C4-2B (cell line): ENCODE data around the gene TAS2R50.
"Not testable (repeated sequence)": the region's sequence is repeated elsewhere in the genome, so short reads cannot be mapped to it uniquely, and the experiment has no call there.

Source experiments
- H3K27ac ChIP-seq: fragments of 450-650 bp; 2 replicates; pipeline ENCODE4 v1.5.1; 2017
- ZFX ChIP-seq: fragments of 450-650 bp; IDR thresholded peaks from 2 replicates; pipeline ENCODE4 v1.6.1; 2017
- TF ChIP-seq, protein P1 (sequence below): fragments of 450-650 bp; conservative IDR thresholded peaks from 2 replicates; pipeline ENCODE4 v1.5.1; 2017; ENCODE audit warnings: mild to moderate bottlenecking

Gene TAS2R50, protein sequence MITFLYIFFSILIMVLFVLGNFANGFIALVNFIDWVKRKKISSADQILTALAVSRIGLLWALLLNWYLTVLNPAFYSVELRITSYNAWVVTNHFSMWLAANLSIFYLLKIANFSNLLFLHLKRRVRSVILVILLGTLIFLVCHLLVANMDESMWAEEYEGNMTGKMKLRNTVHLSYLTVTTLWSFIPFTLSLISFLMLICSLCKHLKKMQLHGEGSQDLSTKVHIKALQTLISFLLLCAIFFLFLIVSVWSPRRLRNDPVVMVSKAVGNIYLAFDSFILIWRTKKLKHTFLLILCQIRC

DNA sequence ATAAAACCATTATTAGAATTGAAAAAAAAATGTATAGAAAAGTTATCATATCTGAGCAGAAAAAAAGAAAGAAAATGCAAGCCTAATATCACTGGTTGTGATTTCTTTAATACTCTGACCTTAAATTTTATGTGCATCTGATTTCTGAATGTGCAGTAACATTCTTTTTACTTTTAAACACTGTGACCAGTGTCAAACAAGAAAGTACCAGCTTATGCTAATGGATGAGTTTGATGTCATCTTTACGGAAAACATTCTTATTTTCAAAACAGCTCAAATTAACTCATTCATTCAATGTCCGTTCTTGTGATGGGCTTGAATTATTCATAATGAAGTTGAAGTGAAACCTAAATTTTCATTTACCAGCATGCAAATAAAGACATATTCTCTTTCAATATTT, at the start of gene TAS2R50:
TSS of gene TAS2R50 (minus strand) at position 101 of the 400 bp plus-strand sequence. CDS start at position 49, 52 bp downstream.
- TF ChIP-seq, protein P1, sequence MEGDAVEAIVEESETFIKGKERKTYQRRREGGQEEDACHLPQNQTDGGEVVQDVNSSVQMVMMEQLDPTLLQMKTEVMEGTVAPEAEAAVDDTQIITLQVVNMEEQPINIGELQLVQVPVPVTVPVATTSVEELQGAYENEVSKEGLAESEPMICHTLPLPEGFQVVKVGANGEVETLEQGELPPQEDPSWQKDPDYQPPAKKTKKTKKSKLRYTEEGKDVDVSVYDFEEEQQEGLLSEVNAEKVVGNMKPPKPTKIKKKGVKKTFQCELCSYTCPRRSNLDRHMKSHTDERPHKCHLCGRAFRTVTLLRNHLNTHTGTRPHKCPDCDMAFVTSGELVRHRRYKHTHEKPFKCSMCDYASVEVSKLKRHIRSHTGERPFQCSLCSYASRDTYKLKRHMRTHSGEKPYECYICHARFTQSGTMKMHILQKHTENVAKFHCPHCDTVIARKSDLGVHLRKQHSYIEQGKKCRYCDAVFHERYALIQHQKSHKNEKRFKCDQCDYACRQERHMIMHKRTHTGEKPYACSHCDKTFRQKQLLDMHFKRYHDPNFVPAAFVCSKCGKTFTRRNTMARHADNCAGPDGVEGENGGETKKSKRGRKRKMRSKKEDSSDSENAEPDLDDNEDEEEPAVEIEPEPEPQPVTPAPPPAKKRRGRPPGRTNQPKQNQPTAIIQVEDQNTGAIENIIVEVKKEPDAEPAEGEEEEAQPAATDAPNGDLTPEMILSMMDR, result no peak
- TF ChIP-seq ZFX, result no peak
- no peak within 1 kb of the TSS for H3K27ac ChIP-seq

DNA sequence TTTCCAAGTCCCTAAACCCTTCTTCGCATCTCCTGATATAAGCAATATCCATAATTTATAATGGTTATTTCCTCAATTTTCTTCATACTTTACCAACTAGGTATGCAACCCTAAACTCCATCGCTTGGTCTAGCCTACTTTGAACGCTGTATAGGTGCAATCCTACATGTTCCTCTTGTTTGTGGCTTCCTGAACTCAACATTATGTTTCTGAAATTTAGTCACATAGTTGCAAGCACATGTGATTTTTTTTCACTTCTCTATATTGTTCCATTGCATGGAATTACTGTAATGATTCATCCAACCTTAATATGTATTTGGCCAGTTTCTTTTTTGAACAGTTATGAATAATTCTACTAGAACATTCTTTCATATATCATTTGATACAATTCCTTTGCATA, 47.2 kb upstream of the TAS2R50 start:
- not testable (repeated sequence) for H3K27ac ChIP-seq

DNA sequence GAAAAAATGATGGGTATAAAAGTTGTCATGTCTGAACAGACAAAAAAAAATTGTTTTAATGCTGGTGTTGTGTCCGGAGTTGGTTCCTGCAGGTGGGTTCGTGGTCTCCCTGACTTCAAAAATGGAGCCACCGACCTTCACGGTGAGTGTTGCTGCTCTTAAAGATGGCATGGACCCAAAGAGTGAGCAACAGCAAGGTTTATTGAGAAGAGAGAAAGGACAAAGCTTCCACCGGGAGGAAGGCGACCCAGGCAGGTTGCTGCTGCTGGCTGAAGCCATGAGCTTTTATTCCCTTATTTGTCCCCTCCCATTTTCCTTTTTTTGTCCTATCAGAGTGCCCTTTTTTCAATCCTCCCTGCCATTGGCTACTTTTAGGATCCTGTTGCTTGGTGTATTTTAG, 44.6 kb upstream of the TAS2R50 start, which contains the start of gene TAS2R31:
TSS of gene TAS2R31 (minus strand) at position 101 of the 400 bp plus-strand sequence. CDS start at position 29, 72 bp downstream.
- TF ChIP-seq, protein P1, result no peak
- no peak for TF ChIP-seq ZFX
- no peak within 1 kb of the TSS for H3K27ac ChIP-seq

DNA sequence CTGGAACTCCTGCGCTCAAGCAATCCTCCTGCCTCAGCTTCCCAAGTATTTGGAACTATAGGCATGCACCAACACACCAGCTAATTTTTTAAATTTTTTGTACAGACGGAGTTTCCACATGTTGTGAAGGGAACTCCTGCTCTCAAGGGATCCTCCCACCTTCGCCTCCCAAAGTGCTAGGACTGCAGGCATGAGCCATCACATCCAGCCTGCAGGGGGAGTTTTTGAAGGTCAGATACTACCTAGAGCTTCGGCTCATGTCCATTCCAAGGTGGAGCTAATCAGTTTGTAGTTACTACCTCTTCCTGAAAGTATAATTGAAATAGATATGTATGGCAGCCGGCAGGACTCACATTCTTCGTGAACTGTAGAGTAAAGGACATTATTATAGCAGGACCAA, 39.4 kb upstream of the TAS2R50 start:
- no peak overlapping the region for H3K27ac ChIP-seq
- TF ChIP-seq, protein P1, result peak; percentile 29
- no peak for TF ChIP-seq ZFX

DNA sequence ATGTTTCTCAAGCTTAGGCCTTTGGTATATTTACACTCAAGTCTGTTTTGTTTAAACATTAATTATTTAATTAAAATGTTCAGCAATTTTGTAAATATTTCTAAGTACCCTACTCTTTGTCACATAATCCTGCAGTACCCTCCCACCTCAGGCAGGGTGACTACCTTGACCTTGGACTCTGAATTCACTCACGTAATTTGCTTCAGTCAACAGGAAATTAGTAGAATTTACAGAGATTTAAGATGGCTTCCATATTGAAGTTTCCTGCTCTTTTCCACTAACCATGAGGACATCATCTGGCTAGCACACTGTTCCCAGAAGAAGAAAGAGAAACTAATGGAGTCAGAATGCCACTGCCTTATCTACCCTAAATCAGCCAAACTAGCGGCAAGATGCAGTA, 36.7 kb upstream of the TAS2R50 start:
- no peak for TF ChIP-seq ZFX
- TF ChIP-seq, protein P1, result no peak
- H3K27ac ChIP-seq, result no peak overlapping the region

DNA sequence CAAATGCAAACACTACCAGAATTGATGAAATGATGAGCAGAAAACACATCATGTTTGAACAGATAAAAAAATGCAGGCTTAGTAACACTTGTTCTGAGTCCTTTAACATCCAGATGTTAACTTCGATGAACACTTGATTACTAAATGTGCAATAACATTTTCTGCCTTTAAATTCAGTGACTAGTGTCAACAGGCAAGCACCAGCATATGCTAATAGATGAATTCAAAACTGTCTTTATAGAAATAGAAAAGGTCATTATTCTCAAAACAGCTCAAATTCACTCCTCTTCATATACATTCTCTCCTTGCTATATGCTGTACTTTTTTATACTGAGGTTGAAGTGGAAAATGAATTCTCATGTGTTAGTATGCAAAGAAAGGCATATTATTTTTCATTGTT, 35.8 kb upstream of the TAS2R50 start, which contains the start of gene TAS2R19:
TSS of gene TAS2R19 (minus strand) at position 101 of the 400 bp plus-strand sequence. CDS start at position 52, 49 bp downstream.
- no peak within 1 kb of the TSS for H3K27ac ChIP-seq
- TF ChIP-seq, protein P1, result no peak
- TF ChIP-seq ZFX, result no peak

DNA sequence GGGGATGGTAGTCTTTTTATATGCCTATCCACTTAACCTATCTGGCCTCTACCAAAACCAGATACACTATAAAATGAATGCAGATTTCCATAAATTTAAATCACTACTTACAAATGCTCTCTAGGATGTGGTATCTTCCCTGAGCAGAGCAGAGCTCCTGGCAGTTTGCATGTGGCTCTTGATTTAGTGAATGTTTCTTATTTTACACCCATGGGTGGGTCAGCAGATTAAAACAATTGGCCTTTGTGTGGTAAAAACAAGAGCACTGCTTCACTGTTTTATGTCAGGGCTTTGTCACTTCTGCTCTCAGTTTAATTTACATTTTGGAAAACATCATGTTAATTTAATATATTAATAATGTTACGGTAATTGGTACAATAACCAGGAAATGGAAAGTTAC, 30.2 kb upstream of the TAS2R50 start:
- no peak for TF ChIP-seq ZFX
- TF ChIP-seq, protein P1, result no peak
- H3K27ac ChIP-seq, result no peak overlapping the region
